Measurements from ENCODE around the gene TTC3.

DNA sequence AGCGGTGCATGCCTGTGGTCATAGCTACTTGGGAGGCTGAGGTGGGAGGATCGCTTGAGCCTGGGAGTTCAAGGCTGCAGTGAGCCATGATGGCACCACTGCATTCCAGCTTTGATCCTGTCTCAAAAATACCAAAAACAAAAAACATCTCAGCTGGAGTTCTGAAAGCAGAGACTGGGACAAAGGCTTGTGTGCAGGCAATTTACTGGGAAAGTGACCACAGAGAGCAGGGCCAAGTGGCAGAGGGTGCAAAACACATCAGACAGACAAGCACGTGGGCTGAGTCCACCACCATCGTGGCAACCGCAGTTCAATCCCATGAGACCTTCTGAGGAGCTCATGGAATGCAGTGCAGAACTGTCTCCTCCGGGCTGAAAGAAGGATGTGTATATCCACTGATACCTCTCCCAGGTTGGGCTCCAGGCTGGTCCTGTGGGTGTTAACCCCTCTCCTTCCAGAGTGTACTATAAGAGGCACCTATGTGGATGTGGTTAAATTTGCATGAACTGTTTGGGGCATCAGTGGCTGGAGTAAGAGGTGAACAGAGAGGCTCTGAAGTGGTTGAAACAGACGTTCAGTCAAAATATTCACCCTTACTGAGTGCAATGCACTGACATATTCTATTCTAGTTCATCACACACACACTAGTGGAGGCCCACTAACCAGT is 11.0 kb upstream of the TTC3 start:
- TF ChIP-seq, protein P1, sequence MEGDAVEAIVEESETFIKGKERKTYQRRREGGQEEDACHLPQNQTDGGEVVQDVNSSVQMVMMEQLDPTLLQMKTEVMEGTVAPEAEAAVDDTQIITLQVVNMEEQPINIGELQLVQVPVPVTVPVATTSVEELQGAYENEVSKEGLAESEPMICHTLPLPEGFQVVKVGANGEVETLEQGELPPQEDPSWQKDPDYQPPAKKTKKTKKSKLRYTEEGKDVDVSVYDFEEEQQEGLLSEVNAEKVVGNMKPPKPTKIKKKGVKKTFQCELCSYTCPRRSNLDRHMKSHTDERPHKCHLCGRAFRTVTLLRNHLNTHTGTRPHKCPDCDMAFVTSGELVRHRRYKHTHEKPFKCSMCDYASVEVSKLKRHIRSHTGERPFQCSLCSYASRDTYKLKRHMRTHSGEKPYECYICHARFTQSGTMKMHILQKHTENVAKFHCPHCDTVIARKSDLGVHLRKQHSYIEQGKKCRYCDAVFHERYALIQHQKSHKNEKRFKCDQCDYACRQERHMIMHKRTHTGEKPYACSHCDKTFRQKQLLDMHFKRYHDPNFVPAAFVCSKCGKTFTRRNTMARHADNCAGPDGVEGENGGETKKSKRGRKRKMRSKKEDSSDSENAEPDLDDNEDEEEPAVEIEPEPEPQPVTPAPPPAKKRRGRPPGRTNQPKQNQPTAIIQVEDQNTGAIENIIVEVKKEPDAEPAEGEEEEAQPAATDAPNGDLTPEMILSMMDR (IDR thresholded peaks at IDR 0.05; ENCODE audit: borderline replicate concordance, extremely low read depth, low read length, poor library complexity, severe bottlenecking): no peak
- no peak for TF ChIP-seq EZH2 (IDR thresholded peaks at IDR 0.05; ENCODE audit: borderline replicate concordance, low read depth, low read length, severe bottlenecking)

All from DND-41 (cell line).